Activated CD4-positive, alpha-beta T cell treated with anti-CD3 and anti-CD28 coated beads, Interleukin-2, amount 50 U/mL, for 4 hours (primary cell): Measurements from ENCODE around the gene L3MBTL2.
"Not testable (repeated sequence)": the region's sequence is repeated elsewhere in the genome, so short reads cannot be mapped to it uniquely, and the experiment has no call there.

Experiments
- DNase-seq, 2 experiments: peaks; one replicate each; pipeline ENCODE4 v3.0.0-alpha.2; 2020

The L3MBTL2 gene

DNA sequence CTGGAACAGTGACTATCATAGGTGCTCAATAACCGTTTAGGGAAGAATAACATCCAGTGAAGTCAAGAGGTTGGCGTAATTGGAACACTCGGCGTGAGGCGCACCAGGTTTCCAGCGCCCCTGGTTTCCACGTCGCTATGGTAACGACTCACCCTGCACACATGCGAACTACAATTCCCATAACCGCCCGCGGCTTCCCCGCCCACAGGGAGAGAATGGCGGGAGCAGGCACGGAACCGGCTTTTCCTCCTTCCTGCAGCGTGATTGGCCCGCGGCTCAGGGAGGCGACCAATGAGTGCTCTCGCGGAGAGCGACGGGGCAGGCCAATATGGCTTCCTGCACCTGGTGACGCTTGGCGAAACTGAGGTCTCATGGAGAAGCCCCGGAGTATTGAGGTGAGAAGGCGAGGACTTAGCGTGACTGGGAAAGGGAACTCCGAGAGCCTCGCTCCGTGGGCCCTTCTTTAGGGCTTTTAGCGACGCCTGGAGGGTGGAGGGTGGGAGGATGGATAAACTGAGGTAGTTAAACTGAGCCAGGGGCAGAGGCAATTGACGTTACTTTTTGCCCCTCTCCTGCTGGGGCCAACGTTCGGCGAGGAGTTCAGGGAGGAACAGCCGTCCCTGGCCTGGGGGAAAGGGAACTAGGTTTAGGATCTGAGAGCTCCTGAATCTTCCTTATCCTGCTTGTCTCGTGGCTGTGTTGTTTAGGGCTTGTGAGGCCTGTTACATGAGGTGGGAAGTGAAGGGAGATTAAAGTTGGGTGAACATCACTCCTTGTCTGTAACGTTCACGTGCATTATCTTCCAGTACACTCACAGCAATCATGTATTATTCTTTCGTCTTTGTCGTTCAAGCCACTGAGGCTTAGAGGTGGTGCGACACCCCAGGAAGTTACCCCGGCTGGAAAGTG lies at the start of gene L3MBTL2:
Gene L3MBTL2 (plus strand): TSS at position 321 of the 909 bp plus-strand sequence. CDS start 51 bp downstream, at position 372.
- peak; percentile 98 to 99 for DNase-seq

DNA sequence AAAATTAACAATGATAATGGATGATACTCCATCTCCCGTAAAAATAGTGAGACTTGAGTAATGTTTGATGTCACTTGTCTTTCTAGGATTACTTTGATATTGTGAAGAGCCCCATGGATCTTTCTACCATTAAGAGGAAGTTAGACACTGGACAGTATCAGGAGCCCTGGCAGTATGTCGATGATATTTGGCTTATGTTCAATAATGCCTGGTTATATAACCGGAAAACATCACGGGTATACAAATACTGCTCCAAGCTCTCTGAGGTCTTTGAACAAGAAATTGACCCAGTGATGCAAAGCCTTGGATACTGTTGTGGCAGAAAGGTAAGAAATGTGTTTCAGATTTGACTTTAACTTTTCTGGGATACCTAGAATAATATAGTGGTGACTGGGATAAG lies 48.0 kb upstream of the L3MBTL2 start:
- DNase-seq: no peak

DNA sequence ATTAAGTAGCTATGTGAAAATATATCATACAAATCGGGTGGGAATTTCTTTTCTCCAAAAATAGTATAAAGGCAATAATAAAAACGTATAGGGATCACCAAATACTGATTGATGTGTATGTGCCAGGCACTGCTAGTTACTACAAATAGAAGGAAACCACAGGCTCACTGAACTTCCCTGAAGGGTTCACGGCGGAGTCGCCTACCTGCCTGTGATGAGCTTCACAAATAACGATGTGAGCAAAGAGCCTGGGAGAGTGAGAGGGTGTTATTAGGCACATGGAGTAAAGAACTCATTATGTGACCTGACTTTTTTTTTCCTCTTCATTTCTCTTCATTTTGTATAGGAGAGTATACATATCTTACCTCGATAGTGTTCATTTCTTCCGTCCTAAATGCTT lies 36.0 kb upstream of the L3MBTL2 start:
- no peak for DNase-seq

DNA sequence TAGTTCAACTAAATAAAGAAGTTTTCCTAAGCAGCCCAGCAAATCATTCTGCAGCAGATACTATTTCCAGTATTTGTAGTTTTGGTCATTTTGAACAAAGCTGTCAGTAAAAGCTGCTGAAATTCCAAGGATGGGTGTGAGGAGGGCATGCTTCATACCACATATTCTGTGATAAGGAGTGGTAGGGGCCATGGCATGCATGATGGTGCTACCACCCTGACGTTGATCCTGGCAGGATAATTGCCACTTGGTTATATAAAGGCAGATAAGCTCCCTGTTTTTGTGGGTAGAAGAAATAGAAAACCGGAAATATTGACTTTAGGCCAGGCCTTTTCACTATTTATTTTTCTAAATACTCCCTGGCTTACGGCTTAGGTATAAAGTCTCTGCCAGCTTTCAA lies 33.1 kb upstream of the L3MBTL2 start:
- DNase-seq: no peak

GRCh38 chr22:41175546-41175945 lies 29.6 kb upstream of the L3MBTL2 start:
- DNase-seq: no peak

DNA sequence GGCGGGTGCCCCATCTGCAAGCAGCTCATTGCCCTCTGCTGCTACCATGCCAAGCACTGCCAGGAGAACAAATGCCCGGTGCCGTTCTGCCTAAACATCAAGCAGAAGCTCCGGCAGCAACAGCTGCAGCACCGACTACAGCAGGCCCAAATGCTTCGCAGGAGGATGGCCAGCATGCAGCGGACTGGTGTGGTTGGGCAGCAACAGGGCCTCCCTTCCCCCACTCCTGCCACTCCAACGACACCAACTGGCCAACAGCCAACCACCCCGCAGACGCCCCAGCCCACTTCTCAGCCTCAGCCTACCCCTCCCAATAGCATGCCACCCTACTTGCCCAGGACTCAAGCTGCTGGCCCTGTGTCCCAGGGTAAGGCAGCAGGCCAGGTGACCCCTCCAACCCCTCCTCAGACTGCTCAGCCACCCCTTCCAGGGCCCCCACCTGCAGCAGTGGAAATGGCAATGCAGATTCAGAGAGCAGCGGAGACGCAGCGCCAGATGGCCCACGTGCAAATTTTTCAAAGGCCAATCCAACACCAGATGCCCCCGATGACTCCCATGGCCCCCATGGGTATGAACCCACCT lies 28.0 kb upstream of the L3MBTL2 start:
- no peak for DNase-seq

DNA sequence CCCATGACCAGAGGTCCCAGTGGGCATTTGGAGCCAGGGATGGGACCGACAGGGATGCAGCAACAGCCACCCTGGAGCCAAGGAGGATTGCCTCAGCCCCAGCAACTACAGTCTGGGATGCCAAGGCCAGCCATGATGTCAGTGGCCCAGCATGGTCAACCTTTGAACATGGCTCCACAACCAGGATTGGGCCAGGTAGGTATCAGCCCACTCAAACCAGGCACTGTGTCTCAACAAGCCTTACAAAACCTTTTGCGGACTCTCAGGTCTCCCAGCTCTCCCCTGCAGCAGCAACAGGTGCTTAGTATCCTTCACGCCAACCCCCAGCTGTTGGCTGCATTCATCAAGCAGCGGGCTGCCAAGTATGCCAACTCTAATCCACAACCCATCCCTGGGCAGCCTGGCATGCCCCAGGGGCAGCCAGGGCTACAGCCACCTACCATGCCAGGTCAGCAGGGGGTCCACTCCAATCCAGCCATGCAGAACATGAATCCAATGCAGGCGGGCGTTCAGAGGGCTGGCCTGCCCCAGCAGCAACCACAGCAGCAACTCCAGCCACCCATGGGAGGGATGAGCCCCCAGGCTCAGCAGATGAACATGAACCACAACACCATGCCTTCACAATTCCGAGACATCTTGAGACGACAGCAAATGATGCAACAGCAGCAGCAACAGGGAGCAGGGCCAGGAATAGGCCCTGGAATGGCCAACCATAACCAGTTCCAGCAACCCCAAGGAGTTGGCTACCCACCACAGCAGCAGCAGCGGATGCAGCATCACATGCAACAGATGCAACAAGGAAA lies 27.3 kb upstream of the L3MBTL2 start:
- DNase-seq: no peak

- DNase-seq: no peak
Measured at GRCh38 chr22:41178425-41178975, 26.6 kb upstream of the L3MBTL2 start.

DNA sequence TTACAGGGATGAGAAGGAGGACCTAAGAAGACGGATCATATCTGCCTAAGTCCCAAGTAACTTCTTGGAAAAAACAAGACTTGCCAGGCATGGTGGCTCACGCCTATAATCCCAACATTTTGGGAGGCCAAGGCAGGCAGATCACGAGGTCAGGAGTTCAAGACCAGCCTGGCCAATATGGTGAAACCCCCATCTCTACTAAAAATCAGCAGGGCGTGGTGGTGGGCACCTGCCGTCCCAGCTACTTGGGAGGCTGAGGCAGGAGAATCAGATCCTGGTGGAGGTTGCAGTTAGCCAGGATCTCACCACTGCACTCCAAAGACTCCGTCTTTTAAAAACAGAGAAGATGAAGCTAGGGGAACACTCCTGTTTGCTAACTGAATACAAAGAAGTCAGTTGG lies 24.8 kb upstream of the L3MBTL2 start:
- DNase-seq: not testable (repeated sequence)

GRCh38 chr22:41180926-41181325 lies 24.2 kb upstream of the L3MBTL2 start:
- DNase-seq: no peak

DNA sequence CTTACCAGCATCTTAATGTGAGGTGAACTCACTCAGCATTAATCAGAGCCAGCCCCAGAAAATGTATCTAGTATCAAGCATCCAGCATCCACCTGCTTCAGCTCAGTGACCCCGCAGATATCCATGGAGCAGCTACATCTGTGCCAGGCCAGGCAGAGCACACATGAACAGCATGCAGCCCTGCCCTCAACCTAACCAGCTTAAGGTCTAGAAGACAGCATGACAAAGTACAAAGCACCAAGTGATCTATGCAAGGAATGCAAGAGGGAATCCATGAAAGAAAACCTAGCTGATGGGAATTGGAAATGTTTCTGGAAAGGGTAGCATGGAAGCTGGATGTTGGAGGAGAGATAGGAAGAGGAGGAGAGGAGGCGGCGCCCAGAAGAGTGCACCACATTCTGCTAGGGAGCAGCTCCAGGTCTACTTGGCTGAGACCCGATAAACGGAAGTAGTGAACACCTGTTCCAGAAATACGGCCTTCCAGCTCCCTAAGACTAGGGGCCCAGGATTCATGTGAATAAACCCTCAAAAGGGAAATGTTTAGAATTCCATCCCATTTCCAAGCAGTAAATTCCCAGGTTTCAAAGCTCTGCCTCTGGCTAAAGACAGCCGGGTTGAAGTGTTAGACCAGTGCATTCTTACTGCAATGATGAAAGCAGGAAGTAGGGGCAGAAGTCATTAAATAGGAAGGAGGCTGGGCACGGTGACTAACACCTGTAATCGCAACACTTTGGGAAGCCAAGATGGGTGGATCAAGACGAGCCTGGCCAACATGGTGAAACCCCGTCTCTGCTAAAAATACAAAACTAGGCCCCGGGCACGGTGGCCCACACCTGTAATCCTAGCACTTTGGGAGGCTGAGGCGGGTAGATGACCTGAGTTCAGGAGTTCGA lies 23.5 kb upstream of the L3MBTL2 start:
- DNase-seq: no peak

GRCh38 chr22:41184679-41185078 lies 20.4 kb upstream of the L3MBTL2 start:
- no peak for DNase-seq

GRCh38 chr22:41191467-41191866 lies 13.6 kb upstream of the L3MBTL2 start:
- no peak for DNase-seq

GRCh38 chr22:41193829-41194228 lies 11.3 kb upstream of the L3MBTL2 start:
- DNase-seq: no peak

DNA sequence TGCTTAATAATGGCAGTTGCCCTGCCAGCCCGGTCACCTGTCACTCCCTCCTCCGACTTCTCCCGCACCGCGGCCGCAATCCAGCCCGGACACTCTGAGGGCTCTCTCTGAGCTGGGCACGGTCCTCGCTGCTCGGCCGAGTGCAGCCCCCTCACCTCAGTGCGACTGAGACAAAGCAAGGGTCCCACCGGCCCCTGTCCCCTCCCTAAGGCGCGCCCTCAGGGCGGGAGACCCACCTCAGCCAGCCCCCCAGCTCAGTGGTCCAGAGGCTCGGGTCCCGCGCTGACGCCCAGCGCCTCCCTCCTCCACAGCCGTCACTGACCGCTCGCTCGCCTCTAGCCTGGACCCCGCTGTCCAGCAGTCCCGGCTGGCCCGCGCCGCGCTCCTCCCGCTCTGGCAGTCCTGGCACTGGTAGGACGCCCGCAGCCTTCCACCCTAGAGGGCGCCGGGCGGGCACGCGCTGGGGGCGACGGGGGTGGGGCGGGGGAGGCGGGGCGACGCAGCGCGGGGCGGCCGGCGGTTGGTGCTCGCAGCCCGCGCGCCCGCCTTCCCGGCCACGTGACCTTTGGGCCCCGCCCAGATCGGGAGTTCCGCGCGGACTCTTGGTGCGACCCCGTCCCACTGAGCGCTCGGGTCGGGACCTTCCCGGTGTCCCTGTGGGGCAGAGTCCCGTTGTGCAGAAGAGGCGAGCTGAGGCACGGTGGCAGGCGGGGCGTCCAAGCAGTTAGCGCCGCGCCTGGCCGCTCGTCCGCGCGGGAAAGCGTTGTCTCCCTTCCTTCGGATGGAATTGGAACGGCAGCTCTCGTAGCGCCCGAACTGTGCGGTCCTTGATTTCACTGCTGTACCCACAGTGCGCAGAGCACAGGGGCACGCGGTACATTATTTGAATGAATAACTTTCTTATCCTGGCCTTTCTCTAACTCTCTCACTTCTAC lies 7.8 kb upstream of the L3MBTL2 start:
- DNase-seq: peak; percentile 76 to 79

DNA sequence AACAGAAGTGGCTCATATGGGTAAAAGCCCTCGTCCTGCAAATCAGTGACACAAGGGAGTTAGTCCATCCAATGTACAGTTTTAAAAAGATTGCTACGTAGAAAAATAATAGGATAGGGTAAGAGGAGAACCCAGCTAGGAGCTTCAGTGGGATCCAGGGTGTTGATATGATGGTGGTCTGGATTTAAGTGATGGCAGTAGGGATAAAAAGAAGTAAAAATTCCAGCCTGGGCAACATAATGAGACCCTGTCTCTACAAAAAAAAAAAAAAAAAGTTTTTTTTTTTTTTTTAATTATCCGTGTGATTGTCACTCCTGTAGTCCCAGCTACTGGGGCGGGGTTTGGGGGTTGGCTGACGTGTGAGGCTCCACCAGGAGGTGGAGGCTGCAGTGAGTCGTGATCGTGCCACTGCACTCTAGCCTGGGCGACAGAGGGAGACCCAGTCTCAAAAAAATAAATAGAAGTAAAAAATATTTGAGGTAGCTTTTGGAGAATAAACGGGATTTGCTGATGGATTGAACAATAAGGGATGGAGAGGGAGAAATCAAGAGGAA lies 7.0 kb upstream of the L3MBTL2 start:
- peak; percentile 52 to 53 for DNase-seq

DNA sequence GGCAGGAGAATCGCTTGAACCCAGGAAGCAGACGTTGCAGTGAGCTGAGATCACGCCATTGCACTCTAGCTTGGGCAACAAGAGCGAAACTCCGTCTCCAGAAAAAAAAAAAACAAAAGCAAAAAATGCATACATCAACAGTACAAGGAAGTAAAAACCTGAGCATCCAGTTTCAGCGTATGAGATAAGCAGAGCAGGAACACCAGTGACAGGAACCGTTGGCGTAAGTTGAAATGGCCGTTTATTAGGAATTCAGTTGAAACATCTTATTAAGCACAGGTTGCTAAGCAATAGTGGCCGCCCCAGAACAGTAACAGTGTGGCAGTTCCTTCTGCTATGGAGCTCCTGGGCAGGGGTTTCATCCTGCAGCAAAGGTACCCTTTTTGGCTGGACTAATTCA lies 4.0 kb upstream of the L3MBTL2 start:
- no peak for DNase-seq

- no peak for DNase-seq
Measured at GRCh38 chr22:41203118-41203517, 2.0 kb upstream of the L3MBTL2 start.

GRCh38 chr22:41204066-41204465 lies 1.0 kb upstream of the L3MBTL2 start:
- no peak for DNase-seq

GRCh38 chr22:41206719-41207118 lies 1.6 kb downstream of the L3MBTL2 start:
- DNase-seq: no peak

DNA sequence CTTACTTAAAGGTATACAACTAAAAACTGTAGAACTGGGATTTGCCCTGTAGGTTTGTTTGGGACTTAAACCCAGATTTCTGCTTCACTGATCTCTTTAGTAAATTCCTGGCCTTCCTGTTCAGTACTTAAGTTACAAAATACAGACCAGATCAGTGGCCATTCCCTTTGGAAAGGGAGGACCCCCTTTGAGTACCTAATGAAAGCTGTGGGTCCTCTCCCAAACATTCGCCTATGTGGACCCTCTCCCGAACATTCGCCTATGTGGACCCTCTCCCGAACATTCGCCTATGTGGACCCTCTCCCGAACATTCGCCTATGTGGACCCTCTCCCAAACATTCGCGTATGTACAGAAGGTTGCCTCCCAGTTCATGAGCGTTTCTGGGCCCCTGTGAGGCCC lies 10.3 kb downstream of the L3MBTL2 start:
- DNase-seq: no peak
